PC-3 (cell line): ENCODE measurements around the gene ATP8B3.

Source experiments
- CTCF ChIP-seq: fragments of 300-600 bp; sonication (generic); conservative IDR thresholded peaks from 2 replicates; pipeline ENCODE4 v1.5.1; 2017; ENCODE audit warnings: antibody characterized with exemption, low read depth, mild to moderate bottlenecking, low read length
- EZH2 ChIP-seq: fragments of 300-600 bp; sonication (generic); IDR thresholded peaks from one replicate; pipeline ENCODE4 v1.6.1; 2017; ENCODE audit warnings: antibody characterized with exemption, mild to moderate bottlenecking, low read length; ENCODE audit not compliant: unreplicated experiment
- EZH2phosphoT487 ChIP-seq: fragments of 300-600 bp; sonication (generic); IDR thresholded peaks from 2 replicates; pipeline ENCODE4 v1.6.1; 2018; ENCODE audit warnings: mild to moderate bottlenecking, antibody characterized with exemption, low read length, borderline replicate concordance

- no peak for TF ChIP-seq CTCF
- no peak for TF ChIP-seq EZH2phosphoT487
- TF ChIP-seq EZH2, result no peak
These were observed 7.5 kb upstream of the ATP8B3 start for GRCh38 chr19:1819341-1820255.
